Placental epithelial cell (primary cell): ENCODE results near the gene PSMB1. TPM values are rescaled to one million over a fixed set of nuclear protein-coding genes. Genes with fewer than 3 reads are reported as not detected.

ENCODE experiments used
- total RNA-seq: library from RNA; depleted of rRNA; stranded (reverse); fragments of >200 nt; gene quantifications from 2 replicates; pipeline ENCODE4 v1.2.3, GENCODE V29; 2012

The PSMB1 gene
- 211 and 252 TPM in 2 replicates for total RNA-seq

GRCh38 chr6:170552765-170553533 is at the start of gene PSMB1:
TSS of gene PSMB1 (minus strand) at chr6:170553307. CDS start at chr6:170553242, 65 bp downstream.

GRCh38 chr6:170584181-170584953 is 31.3 kb upstream of the PSMB1 start, which contains the start of gene PDCD2:
TSS of gene PDCD2 (minus strand) at chr6:170584637. CDS start at chr6:170584581, 56 bp downstream.

DNA sequence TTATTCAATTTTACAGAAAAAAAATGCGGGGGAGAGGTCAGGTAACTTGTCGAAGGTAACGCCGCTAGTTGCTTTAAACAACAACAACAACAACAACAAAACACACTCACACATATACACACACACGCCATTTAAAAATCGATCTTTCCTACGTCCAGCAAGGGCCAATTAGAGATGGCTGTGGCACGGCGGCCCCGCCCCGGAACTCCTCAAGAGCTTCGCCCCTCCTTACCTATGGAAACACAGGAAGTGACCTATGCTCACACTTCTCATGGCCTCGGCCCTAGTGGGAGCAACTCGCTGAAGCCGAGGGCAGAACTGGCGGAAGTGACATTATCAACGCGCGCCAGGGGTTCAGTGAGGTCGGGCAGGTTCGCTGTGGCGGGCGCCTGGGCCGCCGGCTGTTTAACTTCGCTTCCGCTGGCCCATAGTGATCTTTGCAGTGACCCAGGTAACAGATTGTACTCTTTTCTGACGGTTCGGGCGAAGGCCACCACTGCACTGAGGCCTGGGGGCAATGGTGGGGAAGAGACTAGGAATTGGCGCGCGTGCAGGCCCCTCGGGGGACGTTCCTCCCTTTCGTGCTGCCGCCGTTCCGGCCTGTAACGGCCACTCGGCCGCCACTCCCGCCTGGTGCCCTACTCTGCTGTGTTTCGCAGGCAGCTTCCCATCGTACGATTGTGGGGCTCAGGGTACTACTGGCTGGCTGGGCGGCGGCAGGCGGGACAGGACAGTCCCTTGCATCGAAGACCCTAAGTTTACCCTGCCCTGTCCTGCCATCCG is 1.1 kb upstream of the PSMB1 start, which contains the start of gene TBP:
TSS of gene TBP (plus strand) at position 357 of the 783 bp plus-strand sequence. CDS start 2,661 bp downstream, outside the sequence.

Other genes with a start within 250 kb of the PSMB1 start
- gene FAM120B, start 246.5 kb downstream of the PSMB1 start, total RNA-seq: 14.1 and 14.2 TPM in 2 replicates
- 15.3 and 18.7 TPM in 2 replicates for gene TBP, start 1.1 kb upstream of the PSMB1 start, total RNA-seq
- 39.3 and 80.6 TPM in 2 replicates for gene PDCD2, start 31.3 kb upstream of the PSMB1 start, total RNA-seq